RWPE1 (cell line): ENCODE measurements around the gene MAP3K20.

Experiments
- CTCF ChIA-PET: fragments of 350-600 bp; sonication (Branson Sonifier 250); formaldehyde crosslinking; extraction: SDS; loops from one replicate; lab custom pipeline; 2021; lab: Yijun Ruan, JAX
- POLR2A ChIA-PET: fragments of 400-600 bp; formaldehyde crosslinking; extraction: SDS; loops from one replicate; lab custom pipeline; 2020; ENCODE audit warnings: antibody characterized with exemption; ENCODE audit not compliant: low non-redundant PET; lab: Yijun Ruan, JAX
- DNase-seq: peaks from one replicate; pipeline ENCODE4 v3.0.0; 2012; ENCODE audit warnings: low spot score
- H3K27ac ChIP-seq: fragments of 450-650 bp; 2 replicates; pipeline ENCODE4 v1.5.1; 2017
- CTCF ChIP-seq: fragments of 450-650 bp; conservative IDR thresholded peaks from 2 replicates; pipeline ENCODE4 v1.5.1; 2017; ENCODE audit warnings: low read depth, mild to moderate bottlenecking

MAP3K20 gene

GRCh38 chr2:173107629-173108022 is 32.0 kb downstream of the MAP3K20 start:
- no peak for TF ChIP-seq CTCF
- POLR2A ChIA-PET = interaction anchor here (0.6 kb wide), 1 partner anchor 25 kb away, joined by 4 read pairs; no protein-coding TSS in a partner anchor
- no peak overlapping the region for H3K27ac ChIP-seq
- no peak for DNase-seq
- CTCF ChIA-PET = no interaction called here

DNA sequence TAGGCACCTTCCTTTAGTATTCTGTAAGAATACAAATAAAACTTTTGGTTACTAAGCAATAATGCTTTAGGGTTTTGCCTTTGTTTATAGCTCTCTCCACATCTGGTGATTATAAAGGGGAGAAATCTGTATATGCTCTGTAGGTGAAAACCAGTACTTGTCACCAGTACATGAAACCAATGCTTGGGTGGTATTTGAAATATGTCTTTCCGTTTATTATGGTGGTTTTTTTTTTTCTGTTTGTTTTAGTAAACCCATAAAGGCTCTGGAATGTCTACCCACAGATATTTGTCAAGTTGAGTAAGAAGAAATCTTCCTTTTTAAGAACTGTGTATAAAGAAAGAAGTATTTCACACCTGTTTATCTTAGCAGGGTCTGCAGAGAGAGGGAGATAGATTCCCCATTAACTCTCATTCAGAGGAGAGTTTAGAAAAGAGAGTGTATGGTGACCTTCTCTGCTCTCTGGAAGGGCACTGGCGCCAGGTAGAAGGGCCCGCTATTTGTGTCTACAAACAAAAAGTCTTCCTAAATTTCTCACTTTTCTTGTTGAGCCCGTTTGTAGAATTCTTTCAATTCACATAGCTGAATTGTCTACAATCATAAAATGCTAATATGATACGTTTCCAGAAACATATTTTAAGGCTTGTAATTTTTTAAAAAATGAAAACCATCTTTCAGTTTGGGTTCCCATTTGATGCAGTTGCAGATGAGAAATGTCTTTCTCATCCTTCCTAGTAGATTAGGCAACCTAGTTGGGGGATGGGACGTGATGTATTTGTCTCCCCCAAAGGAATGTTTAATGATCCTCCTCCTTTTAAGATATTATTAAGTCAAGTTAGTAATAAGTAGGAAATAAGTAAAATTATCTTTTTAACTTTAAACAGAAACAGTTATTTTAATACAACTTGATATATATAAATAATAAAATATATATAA is 33.9 kb downstream of the MAP3K20 start:
- CTCF ChIA-PET = no interaction called here
- no peak for DNase-seq
- TF ChIP-seq CTCF = no peak
- POLR2A ChIA-PET = no interaction called here
- H3K27ac ChIP-seq = no peak overlapping the region

GRCh38 chr2:173117678-173118077 is 42.0 kb downstream of the MAP3K20 start:
- TF ChIP-seq CTCF = no peak
- CTCF ChIA-PET = no interaction called here
- POLR2A ChIA-PET = no interaction called here
- DNase-seq = no peak
- no peak overlapping the region for H3K27ac ChIP-seq

- ChIA-PET POLR2A (no interaction called here), CTCF (no interaction called here)
- no peak for TF ChIP-seq CTCF
- DNase-seq = no peak
- H3K27ac ChIP-seq = no peak overlapping the region
Measured at GRCh38 chr2:173118395-173118794, 42.7 kb downstream of the MAP3K20 start.

DNA sequence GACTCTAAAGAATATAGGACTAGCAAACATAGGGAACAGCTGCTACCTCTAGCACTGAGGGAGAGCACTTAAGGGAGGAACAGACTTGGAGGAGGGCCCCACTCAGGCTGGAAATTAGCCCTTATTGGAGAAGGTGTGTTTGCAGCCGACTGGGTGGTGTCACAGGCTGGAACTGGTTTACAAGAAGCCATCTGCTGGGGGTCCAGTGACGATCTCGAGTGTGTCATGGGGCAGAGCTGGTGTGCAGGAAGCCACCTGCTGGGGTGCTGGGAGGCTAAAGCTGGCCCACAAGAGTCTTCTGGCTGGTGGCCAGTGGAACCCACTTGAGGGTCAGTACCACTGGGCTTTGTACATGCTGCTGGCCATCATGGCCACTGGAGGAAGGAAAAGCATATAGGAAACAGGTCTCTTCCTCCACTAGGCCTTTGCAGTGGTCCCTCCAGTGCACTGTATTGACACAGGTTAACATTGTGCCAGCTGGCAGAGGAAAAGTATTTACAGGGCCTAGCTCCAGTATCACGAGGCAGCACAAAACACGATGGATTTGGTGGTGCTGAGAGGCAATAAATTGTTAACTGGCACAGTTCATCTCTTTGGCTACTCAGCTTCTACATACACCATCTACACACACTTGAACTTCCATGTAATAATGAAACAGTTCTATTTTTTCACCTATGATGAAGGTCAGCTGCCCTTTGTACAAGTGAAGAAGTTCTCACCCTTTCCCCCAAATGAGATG is 43.6 kb downstream of the MAP3K20 start:
- ChIA-PET CTCF (interaction anchor here (0.7 kb wide), 1 partner anchor 239 kb away, joined by 3 read pairs; no protein-coding TSS in a partner anchor), POLR2A (no interaction called here)
- H3K27ac ChIP-seq = peak overlapping the region; percentile 59
- DNase-seq = no peak
- TF ChIP-seq CTCF = no peak

- no peak overlapping the region for H3K27ac ChIP-seq
- CTCF ChIA-PET = interaction anchor here (0.6 to 0.7 kb wide), 2 partner anchors 22 to 240 kb away, joined by 3 read pairs; no protein-coding TSS in a partner anchor
- DNase-seq = no peak
Measured at GRCh38 chr2:173119944-173120343, 44.3 kb downstream of the MAP3K20 start.

More at GRCh38 chr2:173119944-173120343, 44.3 kb downstream of the MAP3K20 start:
- TF ChIP-seq CTCF = no peak
- POLR2A ChIA-PET = no interaction called here
